Lung (tissue), 16 donors: ENCODE measurements around the gene OR52K2. TPM values are rescaled to one million over a fixed set of nuclear protein-coding genes. Genes with fewer than 3 reads are reported as not detected.
"Not testable (repeated sequence)": the region's sequence is repeated elsewhere in the genome, so short reads cannot be mapped to it uniquely, and the experiment has no call there.

Experiments used
- ATAC-seq: fragments of 200-7000 bp; cut with Tn5 transposase; one replicate; pipeline ENCODE4 v1.9.1; 2020; ENCODE audit warnings: moderate number of reproducible peaks; ENCODE audit not compliant: insufficient read depth, low FRiP score
- DNase-seq, 3 donors: peaks; one replicate each; pipeline ENCODE4 v3.0.0-alpha.2; 2013 to 2017
- H3K27ac ChIP-seq, 2 donors: one replicate each; pipeline ENCODE4 v1.5.1; 2013; ENCODE audit warnings: mild to moderate bottlenecking in 2 of 2, moderate library complexity in 2 of 2, control low read depth in 1 of 2, inconsistent platforms in 1 of 2, low read depth in 1 of 2, low read length in 1 of 2
- H3K27me3 ChIP-seq, 3 donors: one replicate each; pipeline ENCODE4 v1.5.1; 2013; ENCODE audit warnings: low read length in 2 of 3; ENCODE audit not compliant: control insufficient read depth in 3 of 3, insufficient read depth in 3 of 3
- H3K36me3 ChIP-seq, 4 donors: one replicate each; pipeline ENCODE4 v1.5.1; 2013; ENCODE audit warnings: low read length in 4 of 4, mild to moderate bottlenecking in 1 of 4, moderate library complexity in 1 of 4; ENCODE audit not compliant: control insufficient read depth in 4 of 4, insufficient read depth in 4 of 4
- H3K4me1 ChIP-seq, 5 donors: one replicate each; pipeline ENCODE4 v1.5.1; 2013; ENCODE audit warnings: low read length in 5 of 5, mild to moderate bottlenecking in 2 of 5, moderate library complexity in 1 of 5; ENCODE audit not compliant: control insufficient read depth in 5 of 5, insufficient read depth in 5 of 5
- H3K4me3 ChIP-seq: one replicate; pipeline ENCODE4 v1.5.1; 2013; ENCODE audit warnings: mild to moderate bottlenecking, control low read depth, moderate library complexity
- H3K9ac ChIP-seq, 2 donors: one replicate each; pipeline ENCODE4 v1.5.1; 2013; ENCODE audit warnings: low read length in 2 of 2, control low read depth in 1 of 2; ENCODE audit not compliant: insufficient read depth in 1 of 2
- H3K9me3 ChIP-seq, 4 donors: one replicate each; pipeline ENCODE4 v1.5.1; 2013; ENCODE audit warnings: low read length in 3 of 4, mild to moderate bottlenecking in 1 of 4, moderate library complexity in 1 of 4; ENCODE audit not compliant: control insufficient read depth in 4 of 4, insufficient read depth in 3 of 4
- CTCF ChIP-seq: IDR thresholded peaks from 2 replicates; pipeline ENCODE4 v1.5.1; 2012; ENCODE audit warnings: mild to moderate bottlenecking; ENCODE audit errors: control extremely low read depth, extremely low read depth
- WGBS, 2 donors: extraction: QIAGEN DNeasy Blood & Tissue Kit; methylation state at CpG; one replicate each; pipeline ENCODE4 v1.1.7; 2013; 5-methylcytosine and 5-hydroxymethylcytosine counted together
- long read RNA-seq, 5 donors: transcript quantifications; one replicate each; lab custom pipeline, GENCODE V29; 2026
- polyA plus RNA-seq, 2 donors: library from polyadenylated mRNA; stranded (reverse); fragments of 200-250 nt; gene quantifications; one replicate each; pipeline ENCODE4 v1.2.1, GENCODE V29; 2013
- total RNA-seq, 2 donors: library from RNA; depleted of rRNA in 1 of 2; stranded (reverse); fragments of >200 nt in 1 of 2; gene quantifications; one replicate each; pipeline ENCODE4 v1.2.1, GENCODE V29; 2014 to 2021
- donor health status: control.
- donor health status: control.
- donor health status: Bipolar disorder and iron deficiency.
- donor health status: healthy.
- donor health status: DM: yes; HTN: yes; CAD: no.

Gene OR52K2
- total RNA-seq (under 1 TPM in 1 of 2 donors, not detected in 1; 0.67 TPM), polyA plus RNA-seq (under 1 TPM in 1 of 2 donors, not detected in 1; 0.06 TPM)
- long read RNA-seq, donor 1: 0 reads
- long read RNA-seq, donor 2: 0 reads
- long read RNA-seq, donor 3: 0 reads
- long read RNA-seq, donor 4: 0 reads
- long read RNA-seq, donor 5: 0 reads

GRCh38 chr11:4448995-4449394 is at the start of gene OR52K2:
Gene OR52K2 (plus strand): TSS chr11:4449295. CDS start chr11:4449340, 45 bp downstream.
- Histone ChIP-seq H3K36me3 (no peaks in the 10 kb centered on the region), H3K27ac (no peak within 1 kb of the TSS), H3K9me3 (no peaks in the 10 kb centered on the region), H3K9ac (no peak within 1 kb of the TSS), H3K4me1 (no peaks in the 10 kb centered on the region), H3K27me3 (no peaks in the 10 kb centered on the region), H3K4me3 (no peak within 1 kb of the TSS)
- DNase-seq: no peak
- TF ChIP-seq CTCF: no peak
- peak; percentile 41 for ATAC-seq

DNA sequence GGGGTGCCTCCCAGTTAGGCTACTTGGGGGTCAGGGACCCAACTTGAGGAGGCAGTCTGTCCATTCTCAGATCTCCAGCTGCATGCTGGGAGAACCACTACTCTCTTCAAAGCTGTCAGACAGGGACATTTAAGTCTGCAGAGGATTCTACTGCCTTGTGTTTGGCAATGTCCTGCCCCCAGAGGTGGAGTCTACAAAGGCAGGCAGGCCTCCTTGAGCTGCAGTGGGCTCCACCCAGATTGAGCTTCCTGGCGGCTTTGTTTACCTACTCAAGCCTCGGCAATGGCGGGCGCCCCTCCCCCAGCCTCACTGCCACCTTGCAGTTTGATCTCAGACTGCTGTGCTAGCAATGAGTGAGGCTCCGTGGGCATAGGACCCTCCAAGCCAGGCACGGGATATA is 42.9 kb upstream of the OR52K2 start:
- not testable (repeated sequence) for H3K27me3 ChIP-seq, H3K9me3 ChIP-seq, DNase-seq, H3K27ac ChIP-seq, ATAC-seq, H3K4me1 ChIP-seq, H3K9ac ChIP-seq, H3K4me3 ChIP-seq, H3K36me3 ChIP-seq
- whole genome bisulfite sequencing, 2 donors: 89 to 100% methylated on average over 3 to 6 of the region's 6 CpGs

GRCh38 chr11:4416306-4416705 is 32.8 kb upstream of the OR52K2 start:
- Histone ChIP-seq H3K27me3 (no peaks in the 10 kb centered on the region), H3K36me3 (no peaks in the 10 kb centered on the region), H3K4me1 (no peaks in the 10 kb centered on the region), H3K27ac (no peak overlapping the region), H3K9ac (no peak overlapping the region), H3K4me3 (no peak overlapping the region), H3K9me3 (no peaks in the 10 kb centered on the region)
- 55 to 81% methylated on average over 1 of the region's 1 CpG for WGBS, 2 donors
- ATAC-seq (no peak), DNase-seq (no peak)
- TF ChIP-seq CTCF: no peak

DNA sequence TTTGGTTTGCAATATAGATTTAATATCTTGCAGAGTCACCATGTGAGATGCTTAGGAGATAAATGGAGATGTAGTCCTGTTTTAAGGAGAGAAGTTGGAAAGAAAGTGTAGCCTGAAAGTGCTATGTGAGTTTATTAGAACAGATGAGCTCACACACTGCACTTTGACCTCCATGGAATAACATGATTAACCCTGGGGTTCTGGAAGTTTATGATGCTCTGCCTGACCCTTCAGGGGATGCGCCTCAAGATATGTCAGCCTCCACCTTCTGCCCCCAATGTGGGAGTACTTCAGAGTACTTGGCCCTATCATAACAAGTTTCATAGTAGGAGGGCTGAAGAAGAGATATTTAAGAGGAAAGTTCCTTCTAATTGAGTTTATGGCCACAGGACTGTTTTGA is 32.3 kb upstream of the OR52K2 start:
- Histone ChIP-seq H3K9ac (no peak overlapping the region), H3K27ac (no peak overlapping the region), H3K9me3 (no peaks in the 10 kb centered on the region), H3K4me1 (no peaks in the 10 kb centered on the region), H3K4me3 (no peak overlapping the region), H3K27me3 (no peaks in the 10 kb centered on the region), H3K36me3 (no peaks in the 10 kb centered on the region)
- ATAC-seq (no peak), DNase-seq (no peak)
- TF ChIP-seq CTCF: no peak
- 57 to 71% methylated on average over 1 of the region's 1 CpG for WGBS, 2 donors
